ENCODE measurements around the gene DUS3L.

The DUS3L gene

GRCh38 chr19:5828661-5829566, 38.0 kb upstream of the DUS3L start:
- peak; percentile 23 for ATAC-seq
- TF ChIP-seq SNAI2 (CRISPR knock-in tag; IDR thresholded peaks at IDR 0.05), result no peak
- TF ChIP-seq RARB (CRISPR knock-in tag; IDR thresholded peaks at IDR 0.05), result no peak
- peak; percentile 41; the same call in 1 of the 2 replicates for TF ChIP-seq TCF4 (CRISPR knock-in tag; IDR thresholded peaks at IDR 0.05; ENCODE audit: borderline replicate concordance)
- no peak for TF ChIP-seq PPARA (CRISPR knock-in tag; IDR thresholded peaks at IDR 0.05; ENCODE audit: borderline replicate concordance)
- TF ChIP-seq, protein P1, sequence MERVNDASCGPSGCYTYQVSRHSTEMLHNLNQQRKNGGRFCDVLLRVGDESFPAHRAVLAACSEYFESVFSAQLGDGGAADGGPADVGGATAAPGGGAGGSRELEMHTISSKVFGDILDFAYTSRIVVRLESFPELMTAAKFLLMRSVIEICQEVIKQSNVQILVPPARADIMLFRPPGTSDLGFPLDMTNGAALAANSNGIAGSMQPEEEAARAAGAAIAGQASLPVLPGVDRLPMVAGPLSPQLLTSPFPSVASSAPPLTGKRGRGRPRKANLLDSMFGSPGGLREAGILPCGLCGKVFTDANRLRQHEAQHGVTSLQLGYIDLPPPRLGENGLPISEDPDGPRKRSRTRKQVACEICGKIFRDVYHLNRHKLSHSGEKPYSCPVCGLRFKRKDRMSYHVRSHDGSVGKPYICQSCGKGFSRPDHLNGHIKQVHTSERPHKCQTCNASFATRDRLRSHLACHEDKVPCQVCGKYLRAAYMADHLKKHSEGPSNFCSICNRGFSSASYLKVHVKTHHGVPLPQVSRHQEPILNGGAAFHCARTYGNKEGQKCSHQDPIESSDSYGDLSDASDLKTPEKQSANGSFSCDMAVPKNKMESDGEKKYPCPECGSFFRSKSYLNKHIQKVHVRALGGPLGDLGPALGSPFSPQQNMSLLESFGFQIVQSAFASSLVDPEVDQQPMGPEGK (CRISPR knock-in tag; IDR thresholded peaks at IDR 0.05; ENCODE audit: borderline replicate concordance), result peak; percentile 59; the same call in 1 of the 2 replicates
- TF ChIP-seq ZFP30 (CRISPR knock-in tag; IDR thresholded peaks at IDR 0.05), result no peak

- TF ChIP-seq PPARA (CRISPR knock-in tag; IDR thresholded peaks at IDR 0.05; ENCODE audit: borderline replicate concordance), result no peak
- peak; percentile 19; the same call in 1 of the 2 replicates for TF ChIP-seq TSHZ2 (CRISPR knock-in tag; IDR thresholded peaks at IDR 0.05)
- TF ChIP-seq, protein P2, sequence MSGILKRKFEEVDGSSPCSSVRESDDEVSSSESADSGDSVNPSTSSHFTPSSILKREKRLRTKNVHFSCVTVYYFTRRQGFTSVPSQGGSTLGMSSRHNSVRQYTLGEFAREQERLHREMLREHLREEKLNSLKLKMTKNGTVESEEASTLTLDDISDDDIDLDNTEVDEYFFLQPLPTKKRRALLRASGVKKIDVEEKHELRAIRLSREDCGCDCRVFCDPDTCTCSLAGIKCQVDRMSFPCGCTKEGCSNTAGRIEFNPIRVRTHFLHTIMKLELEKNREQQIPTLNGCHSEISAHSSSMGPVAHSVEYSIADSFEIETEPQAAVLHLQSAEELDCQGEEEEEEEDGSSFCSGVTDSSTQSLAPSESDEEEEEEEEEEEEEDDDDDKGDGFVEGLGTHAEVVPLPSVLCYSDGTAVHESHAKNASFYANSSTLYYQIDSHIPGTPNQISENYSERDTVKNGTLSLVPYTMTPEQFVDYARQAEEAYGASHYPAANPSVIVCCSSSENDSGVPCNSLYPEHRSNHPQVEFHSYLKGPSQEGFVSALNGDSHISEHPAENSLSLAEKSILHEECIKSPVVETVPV (CRISPR knock-in tag; IDR thresholded peaks at IDR 0.05), result 0 out of 2 replicates have a peak, but pooled peaks have one; percentile 25
- peak; percentile 79 for ATAC-seq
Measured at GRCh38 chr19:5827891-5828660, 37.1 kb upstream of the DUS3L start.

GRCh38 chr19:5827342-5827890, 36.5 kb upstream of the DUS3L start:
- ATAC-seq, result no peak
- TF ChIP-seq RARB (CRISPR knock-in tag; IDR thresholded peaks at IDR 0.05) (no peak), ESRRG (CRISPR knock-in tag; IDR thresholded peaks at IDR 0.05) (no peak), POU6F1 (CRISPR knock-in tag; IDR thresholded peaks at IDR 0.05; ENCODE audit: borderline replicate concordance, low read depth) (no peak), ZNF8 (CRISPR knock-in tag; IDR thresholded peaks at IDR 0.05) (no peak)

GRCh38 chr19:5826531-5827341, 35.8 kb upstream of the DUS3L start:
- peak; percentile 28 for ATAC-seq
- TF ChIP-seq ZFP3 (CRISPR knock-in tag; IDR thresholded peaks at IDR 0.05), result no peak
- no peak for TF ChIP-seq TOX (CRISPR knock-in tag; IDR thresholded peaks at IDR 0.05; ENCODE audit: borderline replicate concordance)
- TF ChIP-seq PPARA (CRISPR knock-in tag; IDR thresholded peaks at IDR 0.05; ENCODE audit: borderline replicate concordance), result no peak
- TF ChIP-seq, protein P1 (CRISPR knock-in tag; IDR thresholded peaks at IDR 0.05; ENCODE audit: borderline replicate concordance), result no peak
- no peak for TF ChIP-seq TSHZ2 (CRISPR knock-in tag; IDR thresholded peaks at IDR 0.05)
- no peak for TF ChIP-seq OSR1 (CRISPR knock-in tag; IDR thresholded peaks at IDR 0.05)
- no peak for TF ChIP-seq ZFP30 (CRISPR knock-in tag; IDR thresholded peaks at IDR 0.05)
- no peak for TF ChIP-seq ZC3H10 (CRISPR knock-in tag; IDR thresholded peaks at IDR 0.05)
- TF ChIP-seq CSDC2 (CRISPR knock-in tag; IDR thresholded peaks at IDR 0.05), result no peak
